KOPT-K1 (cell line): ENCODE results near the gene MAP1LC3A.

Experiments used
- H3K27ac ChIP-seq: fragments of 200-600 bp; sonication (generic); 2 replicates; pipeline ENCODE4 v1.5.1; 2016; ENCODE audit warnings: antibody characterized with exemption, mild to moderate bottlenecking, low read depth, low read length; ENCODE audit not compliant: poor library complexity, severe bottlenecking
- H3K36me3 ChIP-seq: fragments of 200-600 bp; sonication (generic); 2 replicates; pipeline ENCODE4 v1.5.1; 2017; ENCODE audit warnings: antibody characterized with exemption, mild to moderate bottlenecking, low read length, moderate library complexity; ENCODE audit not compliant: insufficient read depth
- H3K9me3 ChIP-seq: fragments of 200-600 bp; sonication (generic); 2 replicates; pipeline ENCODE4 v1.5.1; 2017; ENCODE audit warnings: antibody characterized with exemption, low read length, mild to moderate bottlenecking; ENCODE audit not compliant: insufficient read depth, poor library complexity, severe bottlenecking

Gene MAP1LC3A

DNA sequence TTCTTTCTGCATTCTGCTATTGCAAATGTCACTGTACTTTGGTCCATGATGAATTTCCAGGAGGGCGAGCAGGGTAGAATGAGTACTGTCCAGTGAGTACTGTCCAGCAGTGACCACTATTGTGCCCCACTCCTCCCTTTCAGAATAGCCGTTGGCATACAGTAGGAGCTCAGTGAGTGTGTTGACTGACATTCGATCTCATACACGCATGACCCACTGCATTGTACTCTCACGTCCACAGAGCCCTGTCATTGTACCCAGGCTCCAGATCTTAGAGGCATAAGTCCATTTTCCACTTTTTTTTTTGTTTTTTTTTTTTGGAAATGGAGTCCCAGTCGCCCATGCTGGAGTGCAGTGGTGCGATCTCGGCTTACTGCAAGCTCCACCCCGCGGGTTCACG lies 34.1 kb upstream of the MAP1LC3A start:
- Histone ChIP-seq H3K36me3 (peaks cover 80% of the 10 kb centered on the region), H3K9me3 (no peaks in the 10 kb centered on the region), H3K27ac (no peak overlapping the region)

DNA sequence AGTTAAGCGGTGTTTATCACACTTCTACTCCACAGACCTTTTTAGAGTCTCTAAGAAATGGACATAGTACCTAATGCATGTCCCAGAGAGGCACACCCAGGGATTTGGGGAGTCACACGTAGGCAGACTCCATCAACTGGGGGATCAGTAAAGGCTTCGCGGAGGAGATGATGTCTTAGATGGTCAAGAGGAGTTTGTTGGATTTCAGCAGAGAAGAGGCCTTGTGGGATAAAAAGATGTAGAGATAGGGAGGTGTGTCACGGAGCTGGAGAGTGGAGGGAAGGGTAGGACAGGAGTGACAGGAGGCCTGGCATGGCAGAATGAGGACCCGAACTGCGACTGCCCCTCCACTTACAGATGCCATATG lies 33.2 kb upstream of the MAP1LC3A start:
- no peaks in the 10 kb centered on the region for H3K9me3 ChIP-seq
- H3K36me3 ChIP-seq, result peaks cover 85% of the 10 kb centered on the region
- no peak overlapping the region for H3K27ac ChIP-seq

DNA sequence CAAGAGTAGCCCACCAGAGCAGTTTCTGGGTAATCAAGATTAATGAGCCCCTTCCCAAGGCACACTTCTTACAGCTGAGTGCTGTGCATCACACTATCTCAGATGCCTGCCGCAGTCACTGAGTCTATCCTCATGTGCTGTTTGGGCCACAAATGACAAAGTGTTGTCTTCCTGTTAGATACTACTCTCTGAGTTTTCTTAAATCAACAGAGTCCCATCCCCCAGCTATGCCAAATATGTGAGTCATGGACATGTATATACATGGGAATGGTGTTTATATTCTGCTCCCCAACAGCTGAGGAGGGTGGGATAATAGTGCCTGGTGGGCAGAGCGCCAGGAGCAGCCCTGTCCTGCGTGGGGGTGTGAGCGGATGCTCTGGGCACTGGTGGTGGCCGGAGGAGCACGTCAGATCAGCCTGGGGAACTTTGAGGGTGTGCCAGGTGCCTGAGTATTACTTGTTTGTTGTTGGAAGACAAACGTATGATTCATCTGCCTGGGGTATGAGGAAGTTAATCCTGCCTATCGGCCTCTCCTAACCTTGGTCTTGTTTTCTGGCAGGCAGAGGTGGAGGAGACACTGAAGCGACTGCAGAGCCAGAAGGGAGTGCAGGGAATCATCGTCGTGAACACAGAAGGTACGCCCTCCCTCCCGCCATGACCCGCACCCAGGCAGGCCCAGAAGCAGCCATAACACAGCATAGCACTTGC lies 32.7 kb upstream of the MAP1LC3A start:
- Histone ChIP-seq H3K36me3 (peaks cover 90% of the 10 kb centered on the region), H3K9me3 (no peaks in the 10 kb centered on the region), H3K27ac (no peak overlapping the region)

DNA sequence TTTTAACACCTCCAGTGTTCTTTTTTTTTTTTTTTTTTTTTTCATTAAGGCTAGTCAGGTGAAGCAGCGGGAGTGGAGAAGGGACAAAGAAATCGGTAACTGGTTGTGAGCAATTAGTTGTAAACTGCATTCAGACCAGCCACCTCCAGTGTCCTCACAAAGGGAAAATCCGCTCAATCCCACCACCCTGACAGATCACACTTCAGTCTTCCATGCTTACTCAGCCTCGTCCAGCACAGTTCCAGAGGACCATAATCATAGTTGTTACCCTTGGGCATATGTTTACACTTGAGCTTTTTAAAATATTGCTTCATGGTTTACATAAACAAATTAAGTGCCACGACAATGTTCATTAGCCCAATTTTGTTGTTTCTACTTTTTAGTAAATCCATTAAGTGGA lies 32.1 kb upstream of the MAP1LC3A start:
- peaks cover 92% of the 10 kb centered on the region for H3K36me3 ChIP-seq

DNA sequence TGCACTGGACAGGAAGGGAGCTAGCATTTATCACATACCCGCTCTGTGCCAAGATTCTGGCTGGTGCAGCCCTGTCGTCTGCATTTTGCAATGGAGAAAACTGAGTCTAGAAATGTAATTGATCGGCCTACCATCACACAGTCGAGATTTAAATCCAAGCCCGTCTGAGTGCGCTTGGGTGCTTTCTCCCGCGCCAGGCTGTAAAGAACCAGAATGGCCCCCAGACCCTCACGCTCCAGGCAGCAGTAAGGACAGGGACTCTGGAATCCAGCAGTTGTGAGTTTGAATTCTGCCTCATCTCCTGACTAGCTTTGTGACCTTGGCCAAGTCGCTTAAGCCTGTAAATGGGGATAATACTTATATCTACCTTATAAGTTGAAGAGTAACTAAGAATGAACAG lies 31.5 kb upstream of the MAP1LC3A start:
- Histone ChIP-seq H3K27ac (no peak overlapping the region), H3K36me3 (peaks cover 92% of the 10 kb centered on the region), H3K9me3 (no peaks in the 10 kb centered on the region)

More for the DNA sequence above, 32.1 kb upstream of the MAP1LC3A start:
- H3K27ac ChIP-seq, result no peak overlapping the region
- H3K9me3 ChIP-seq, result no peaks in the 10 kb centered on the region

DNA sequence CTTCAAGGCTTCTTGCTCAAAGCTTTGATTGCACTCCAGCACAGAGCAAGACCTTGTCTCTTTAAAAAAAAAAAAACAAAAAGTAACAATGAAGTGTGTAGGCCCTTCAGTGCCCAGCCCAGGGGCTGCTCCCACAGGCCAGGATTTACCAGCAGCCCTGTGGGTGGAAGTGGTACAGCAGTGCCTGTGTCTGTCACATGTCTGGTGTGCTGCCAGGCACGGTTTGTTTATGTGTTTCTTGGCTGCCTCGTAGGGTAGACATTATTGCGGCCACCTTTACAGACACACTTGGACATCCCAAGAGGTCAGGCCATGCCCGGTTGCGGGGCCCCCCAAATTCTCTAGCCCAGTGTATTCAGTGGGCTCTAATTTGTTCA lies 29.6 kb upstream of the MAP1LC3A start:
- H3K9me3 ChIP-seq, result no peaks in the 10 kb centered on the region
- no peak overlapping the region for H3K27ac ChIP-seq
- H3K36me3 ChIP-seq, result peaks cover 95% of the 10 kb centered on the region

DNA sequence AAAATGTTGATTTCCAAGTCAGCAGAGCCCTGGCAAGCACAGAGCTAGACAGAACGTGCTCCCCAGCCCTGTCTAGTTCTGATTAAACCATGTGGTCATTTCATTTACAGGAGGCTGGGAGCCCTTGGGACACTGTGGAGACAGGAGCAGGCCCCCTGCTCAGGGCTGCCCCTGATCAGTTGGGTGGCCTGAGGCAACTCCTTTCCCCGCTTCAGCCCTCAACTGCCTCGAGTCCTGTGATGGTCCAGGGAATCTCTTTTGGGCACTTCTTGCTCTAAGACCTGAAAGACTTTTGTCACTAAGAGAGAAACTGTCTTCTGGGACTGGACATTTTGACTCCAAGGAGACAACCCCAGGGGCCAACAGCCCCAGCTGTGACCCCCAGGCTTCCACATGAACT lies 28.8 kb upstream of the MAP1LC3A start:
- Histone ChIP-seq H3K36me3 (peaks cover 96% of the 10 kb centered on the region), H3K9me3 (no peaks in the 10 kb centered on the region), H3K27ac (no peak overlapping the region)

DNA sequence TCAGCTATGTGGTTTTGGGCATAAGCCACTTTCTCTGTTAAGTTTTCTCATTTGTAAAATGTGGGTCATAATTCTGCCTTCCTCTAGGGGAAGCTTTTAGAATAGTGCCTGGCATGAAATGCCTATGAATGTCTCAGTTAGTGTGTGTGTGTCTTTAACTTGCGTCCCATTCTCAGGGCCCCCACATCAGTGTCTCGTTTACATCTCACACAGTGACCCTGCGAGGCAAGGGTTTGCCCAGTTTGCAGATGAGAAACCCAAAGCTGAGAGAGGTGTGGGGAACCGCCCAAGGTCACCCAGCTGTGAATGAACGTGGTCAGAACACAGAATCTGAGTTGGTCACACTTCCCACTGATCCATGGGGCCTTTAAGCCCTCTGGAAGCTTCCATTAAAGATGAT lies 28.2 kb upstream of the MAP1LC3A start:
- Histone ChIP-seq H3K36me3 (peaks cover 96% of the 10 kb centered on the region), H3K9me3 (no peaks in the 10 kb centered on the region), H3K27ac (no peak overlapping the region)

DNA sequence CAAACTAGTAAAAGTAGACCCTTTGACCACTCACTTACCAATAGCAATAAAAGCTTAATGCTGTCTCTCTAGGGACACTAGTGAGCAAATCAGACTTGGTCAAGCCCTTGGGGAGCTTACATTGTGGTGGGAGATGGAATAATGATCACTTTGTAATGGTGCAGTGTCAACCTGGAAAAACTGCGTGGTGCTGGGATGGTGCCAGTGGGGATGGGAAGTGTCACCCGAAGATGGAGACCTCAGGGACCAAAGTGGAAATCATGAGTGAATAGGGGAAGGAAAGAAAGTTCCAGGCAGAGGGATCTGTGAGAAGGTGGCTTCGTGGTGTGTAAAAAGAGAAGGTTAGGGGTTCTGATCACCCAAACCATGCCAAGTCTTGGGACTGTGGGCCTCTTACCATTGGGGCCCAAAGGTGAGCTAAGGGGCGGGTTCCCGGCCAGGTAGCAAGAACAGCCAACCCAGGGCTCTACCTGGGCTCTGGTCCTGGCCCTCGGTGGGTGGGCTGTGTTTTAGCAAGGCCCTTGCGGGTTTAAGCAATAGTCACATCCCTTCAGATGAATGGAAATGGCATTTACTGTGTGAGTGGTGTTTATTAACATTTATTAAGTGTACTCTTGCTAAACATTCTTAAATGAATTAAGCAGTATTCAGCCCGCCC lies 26.8 kb upstream of the MAP1LC3A start:
- Histone ChIP-seq H3K36me3 (peaks cover 96% of the 10 kb centered on the region), H3K27ac (no peak overlapping the region), H3K9me3 (no peaks in the 10 kb centered on the region)

DNA sequence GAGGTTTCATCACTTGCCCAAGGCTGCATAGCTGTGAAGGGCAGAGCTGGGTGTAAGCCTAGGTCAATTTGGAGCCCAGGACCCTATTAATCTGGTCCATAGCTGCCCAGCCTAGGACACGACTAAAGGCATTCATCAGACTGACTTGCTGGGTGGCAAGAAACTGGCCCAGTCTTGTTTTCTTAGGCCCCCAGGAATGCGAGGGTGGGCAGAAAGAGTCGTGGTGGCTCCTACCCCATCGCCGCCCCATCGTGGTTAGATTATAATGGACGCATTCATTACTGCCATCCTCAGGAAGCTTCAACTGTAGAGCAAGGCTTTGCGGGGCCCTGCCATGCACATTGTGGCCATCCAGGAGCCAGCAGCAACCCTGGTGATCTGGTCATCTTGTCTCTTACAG lies 26.2 kb upstream of the MAP1LC3A start:
- no peak overlapping the region for H3K27ac ChIP-seq
- no peaks in the 10 kb centered on the region for H3K9me3 ChIP-seq
- peaks cover 96% of the 10 kb centered on the region for H3K36me3 ChIP-seq

DNA sequence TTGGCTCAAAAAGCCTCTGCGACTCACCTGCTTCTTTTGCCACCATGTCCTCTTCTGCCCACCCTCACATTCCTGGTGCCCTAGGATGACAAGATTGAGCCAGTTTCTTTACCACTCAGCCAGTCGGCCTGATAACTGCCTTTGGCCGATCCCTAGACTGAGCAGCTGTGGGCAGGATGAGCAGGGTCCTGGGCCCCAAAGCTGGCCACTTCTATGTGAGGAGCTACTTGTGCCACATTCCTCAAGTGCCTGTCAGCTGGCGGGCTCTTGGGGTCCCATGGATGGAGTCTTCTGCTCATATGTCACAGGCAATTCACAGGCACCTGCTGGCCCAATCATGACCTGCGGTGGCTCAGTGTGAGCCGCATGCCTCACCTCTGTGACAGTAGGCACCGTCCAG lies 25.8 kb upstream of the MAP1LC3A start:
- Histone ChIP-seq H3K27ac (no peak overlapping the region), H3K9me3 (no peaks in the 10 kb centered on the region), H3K36me3 (peaks cover 96% of the 10 kb centered on the region)

DNA sequence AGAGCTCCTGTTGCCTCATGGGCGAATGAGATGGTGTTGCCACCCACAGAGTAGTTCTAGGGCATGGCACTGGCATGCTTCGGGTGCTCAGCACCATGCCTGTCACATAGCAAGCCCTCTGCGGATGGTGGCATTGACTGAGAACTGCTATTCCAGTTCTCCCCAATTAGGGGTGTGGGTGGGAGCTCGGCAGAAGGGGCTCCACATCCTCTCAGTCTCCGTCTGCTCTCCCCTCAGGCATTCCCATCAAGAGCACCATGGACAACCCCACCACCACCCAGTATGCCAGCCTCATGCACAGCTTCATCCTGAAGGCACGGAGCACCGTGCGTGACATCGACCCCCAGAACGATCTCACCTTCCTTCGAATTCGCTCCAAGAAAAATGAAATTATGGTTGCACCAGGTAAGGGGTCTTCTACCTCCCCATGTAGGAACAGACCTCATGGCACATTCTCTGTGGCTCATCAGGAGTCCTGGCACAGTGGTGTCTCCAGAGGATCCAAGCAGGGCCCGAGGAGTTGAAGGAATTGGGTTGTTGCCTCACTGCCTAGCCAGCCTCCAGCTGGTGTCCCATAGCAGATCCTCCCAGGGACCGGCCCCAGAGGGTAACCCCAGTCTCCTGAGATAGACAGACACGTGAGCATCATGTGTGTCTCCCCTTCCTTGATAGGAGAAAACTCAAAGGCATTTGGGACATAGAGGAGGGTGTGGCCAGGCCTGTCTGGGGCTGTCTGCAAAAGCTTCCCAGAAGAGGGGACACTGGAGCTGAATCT lies 23.9 kb upstream of the MAP1LC3A start:
- Histone ChIP-seq H3K9me3 (no peaks in the 10 kb centered on the region), H3K36me3 (peaks cover 97% of the 10 kb centered on the region), H3K27ac (no peak overlapping the region)

DNA sequence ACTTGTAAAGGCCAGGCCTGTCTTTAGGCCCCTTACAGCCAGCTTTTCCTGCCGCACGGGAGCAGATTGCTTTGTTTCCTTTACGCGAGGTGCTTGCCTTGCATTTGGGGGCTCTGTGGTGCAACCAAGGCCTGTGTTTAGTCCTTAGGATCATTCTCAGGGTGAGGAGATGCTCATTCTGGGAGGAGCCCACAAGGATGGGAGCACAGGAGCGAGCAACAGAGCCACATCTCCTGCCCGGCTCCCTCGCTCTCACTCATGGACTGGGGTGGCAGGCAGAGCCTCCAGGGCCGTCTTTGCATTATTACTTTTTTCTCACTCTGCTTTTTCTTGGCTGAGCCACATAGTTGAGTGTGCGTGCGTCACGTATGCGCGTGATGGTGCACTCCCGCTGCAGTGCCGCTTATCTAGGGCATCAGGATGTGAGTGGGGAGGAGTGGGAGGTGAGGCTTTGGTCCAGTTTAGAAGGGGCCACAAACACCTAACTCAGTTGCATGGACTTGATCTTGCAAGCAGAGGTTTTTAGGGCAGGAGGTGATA lies 23.1 kb upstream of the MAP1LC3A start:
- Histone ChIP-seq H3K27ac (no peak overlapping the region), H3K36me3 (peaks cover 97% of the 10 kb centered on the region), H3K9me3 (no peaks in the 10 kb centered on the region)

DNA sequence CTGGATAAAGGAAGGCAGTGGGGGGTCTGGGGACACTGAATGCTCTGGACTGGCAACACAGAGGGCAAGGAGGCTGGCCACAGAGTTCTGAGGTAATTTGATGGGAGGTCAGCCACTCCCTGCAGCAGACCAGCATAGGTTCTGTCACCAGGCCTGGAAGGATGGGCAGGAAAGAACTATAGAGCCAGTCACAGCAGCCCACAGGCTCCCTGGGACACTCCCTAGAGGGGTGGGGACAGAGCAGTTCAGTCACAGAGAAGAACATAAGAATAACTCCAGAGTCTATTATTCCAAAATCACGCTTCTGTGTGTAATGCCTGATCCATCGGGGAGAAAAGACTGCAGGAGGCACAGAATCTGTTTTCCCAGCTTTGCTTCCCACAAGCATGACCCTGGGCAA lies 22.7 kb upstream of the MAP1LC3A start:
- Histone ChIP-seq H3K9me3 (no peaks in the 10 kb centered on the region), H3K36me3 (peaks cover 97% of the 10 kb centered on the region), H3K27ac (no peak overlapping the region)

DNA sequence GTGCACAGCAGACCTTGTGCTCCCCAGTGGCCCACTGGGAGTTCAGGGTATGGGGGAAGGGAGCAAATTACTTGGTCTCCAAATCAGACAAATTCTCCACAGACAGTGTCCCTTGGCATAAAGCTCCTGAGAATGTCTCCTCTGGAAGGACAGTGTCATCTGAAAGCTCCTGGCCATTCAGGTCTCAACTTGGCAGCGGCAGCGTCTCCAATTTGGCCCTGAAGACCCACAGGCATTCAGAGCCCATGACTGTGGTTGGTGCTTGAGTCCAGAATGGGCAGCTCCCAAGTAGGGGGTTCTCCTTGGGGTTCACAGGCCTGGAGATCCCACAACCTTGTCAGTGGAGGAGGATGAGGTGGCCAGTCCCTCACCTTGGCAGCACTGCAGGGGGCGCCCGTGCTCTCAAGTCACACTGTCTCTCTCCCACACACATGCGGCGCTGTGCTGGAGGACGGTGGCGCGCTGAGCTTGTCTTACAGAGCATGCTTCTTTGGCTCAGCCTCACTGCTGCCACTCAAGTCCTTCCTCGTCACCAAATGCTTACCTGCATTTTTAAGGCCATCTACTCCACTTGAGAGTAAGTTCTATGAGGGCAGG lies 21.6 kb upstream of the MAP1LC3A start:
- H3K36me3 ChIP-seq, result peaks cover 97% of the 10 kb centered on the region
- H3K27ac ChIP-seq, result no peak overlapping the region

More for the DNA sequence above, 21.6 kb upstream of the MAP1LC3A start:
- H3K9me3 ChIP-seq, result no peaks in the 10 kb centered on the region
